ENCODE measurements around the gene WFDC1.

The WFDC1 gene

DNA sequence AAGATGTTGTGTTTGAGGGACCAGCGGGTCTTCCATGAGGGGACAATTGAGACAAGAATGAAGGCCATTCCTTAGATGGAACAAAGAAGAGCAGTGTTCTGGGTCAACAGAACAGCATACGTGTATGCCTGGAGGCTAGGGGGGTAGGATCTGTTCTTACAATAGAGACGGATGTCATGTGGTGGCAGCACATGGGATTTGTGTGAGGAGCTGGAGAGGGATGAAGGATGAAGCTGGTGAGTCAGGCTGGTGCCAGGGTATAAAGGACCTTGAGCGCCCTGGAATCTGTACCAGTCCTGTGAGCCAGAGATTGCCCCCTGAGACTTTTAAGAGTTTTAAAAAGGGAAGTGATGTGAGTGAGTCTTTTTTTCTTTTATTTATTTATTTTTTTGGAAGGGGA lies 22.8 kb upstream of the WFDC1 start:
- no peak for DNase-seq (ENCODE audit: insufficient read length, low spot score)
- no peak for FAIRE-seq

DNA sequence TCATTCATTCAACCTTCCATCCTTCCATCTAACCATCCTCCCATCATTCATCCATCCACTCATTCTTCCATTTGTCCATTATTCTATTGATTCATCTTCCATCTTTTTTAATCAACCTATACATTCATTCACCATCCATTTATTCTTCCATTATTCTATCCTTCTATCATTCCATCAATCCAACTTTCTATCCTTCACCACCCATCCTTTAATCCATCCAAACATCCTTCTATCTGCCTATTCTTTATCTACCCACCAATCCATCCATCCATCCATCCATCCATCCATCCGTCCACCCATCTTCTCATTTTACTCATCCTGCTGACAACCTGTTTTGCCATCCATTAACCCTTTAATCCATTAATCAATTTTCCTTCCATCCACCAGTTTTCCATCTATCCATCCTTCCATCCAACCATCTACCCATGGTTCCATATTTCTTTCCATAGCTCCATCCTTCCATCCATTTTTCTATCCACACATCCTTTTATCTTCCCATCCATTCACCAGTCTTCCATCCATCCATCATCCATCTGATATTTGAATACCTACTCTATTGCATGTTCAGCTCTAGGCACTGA lies 21.8 kb upstream of the WFDC1 start:
- no peak for DNase-seq (ENCODE audit: insufficient read length, low spot score)
- FAIRE-seq, result no peak

DNA sequence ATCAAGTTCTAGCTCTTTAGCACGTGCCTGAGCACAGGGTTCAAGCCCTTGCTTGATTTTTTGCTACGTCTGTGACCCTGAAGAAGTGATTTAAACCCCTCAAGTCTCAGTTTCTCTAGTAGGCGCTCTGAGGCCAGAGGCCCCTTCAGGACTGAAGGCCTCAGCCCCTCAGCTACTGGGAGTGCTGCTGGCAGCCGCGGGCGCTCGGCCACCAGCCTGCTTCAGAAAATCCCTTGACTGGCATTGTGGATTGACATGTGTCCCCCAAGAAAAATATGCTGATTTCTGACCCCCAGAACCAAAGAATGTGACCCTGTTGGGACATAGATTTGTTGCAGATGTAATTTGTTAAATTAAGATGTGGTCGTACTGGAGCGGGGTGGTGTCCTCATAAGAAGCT lies 20.2 kb upstream of the WFDC1 start:
- DNase-seq (ENCODE audit: insufficient read length, low spot score) (no peak), FAIRE-seq (no peak)

DNA sequence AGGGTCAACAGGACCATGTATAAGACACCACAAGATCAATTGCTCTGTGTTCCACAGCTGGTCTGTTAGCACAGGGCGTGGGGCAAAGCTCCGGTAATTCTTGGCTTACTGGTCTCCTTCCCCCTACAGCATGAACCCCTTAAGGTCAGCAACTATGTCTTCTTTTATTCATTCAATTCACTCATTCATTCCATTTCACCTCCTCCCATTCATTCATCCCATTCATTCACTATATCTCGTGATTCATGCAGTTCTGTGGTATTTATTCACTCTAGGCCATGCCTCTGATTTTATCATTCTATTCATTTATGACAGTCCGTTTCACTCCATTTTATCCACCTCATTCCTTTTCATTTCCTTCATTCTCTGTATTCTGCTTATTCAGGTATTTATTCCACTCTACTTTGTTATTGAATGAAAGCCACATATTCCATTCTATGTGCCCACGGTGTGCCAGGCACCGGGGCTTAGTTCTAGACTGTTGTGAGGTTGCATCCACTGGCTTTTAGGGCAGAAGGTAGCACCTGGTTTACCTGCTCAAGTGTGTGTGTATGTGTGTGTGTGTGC lies 19.0 kb upstream of the WFDC1 start:
- FAIRE-seq, result no peak

DNA sequence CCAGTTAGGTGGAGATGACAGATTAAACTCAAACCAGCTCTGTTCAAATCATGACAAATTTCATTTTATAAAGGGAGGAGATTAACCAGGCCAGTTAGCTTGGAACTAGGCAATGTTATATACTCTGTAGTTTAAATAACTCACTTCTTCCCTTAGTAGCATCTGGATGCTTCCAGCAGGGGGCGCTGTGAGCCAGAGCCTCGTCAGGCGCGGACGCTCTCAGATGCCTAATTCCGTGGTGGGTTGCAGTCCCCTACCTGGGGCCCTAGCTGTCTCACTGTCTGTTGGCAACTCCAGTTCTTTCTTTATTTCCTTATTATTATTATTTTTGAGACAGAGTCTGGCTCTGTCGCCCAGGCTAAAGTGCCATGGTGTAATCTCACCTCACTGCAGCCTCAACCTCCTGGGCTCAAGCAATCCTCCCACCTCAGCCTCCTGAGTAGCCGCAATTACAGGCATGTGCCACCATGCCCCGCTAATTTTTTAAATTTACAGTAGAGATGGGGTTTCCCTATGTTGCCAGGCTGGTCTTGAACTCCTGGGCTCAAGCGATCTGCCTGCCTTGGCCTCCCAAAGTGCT lies 17.3 kb upstream of the WFDC1 start:
- DNase-seq (ENCODE audit: insufficient read length, low spot score) (peak; percentile 42), FAIRE-seq (peak; percentile 83)

More for the DNA sequence above, 19.0 kb upstream of the WFDC1 start:
- no peak for DNase-seq (ENCODE audit: insufficient read length, low spot score)

DNA sequence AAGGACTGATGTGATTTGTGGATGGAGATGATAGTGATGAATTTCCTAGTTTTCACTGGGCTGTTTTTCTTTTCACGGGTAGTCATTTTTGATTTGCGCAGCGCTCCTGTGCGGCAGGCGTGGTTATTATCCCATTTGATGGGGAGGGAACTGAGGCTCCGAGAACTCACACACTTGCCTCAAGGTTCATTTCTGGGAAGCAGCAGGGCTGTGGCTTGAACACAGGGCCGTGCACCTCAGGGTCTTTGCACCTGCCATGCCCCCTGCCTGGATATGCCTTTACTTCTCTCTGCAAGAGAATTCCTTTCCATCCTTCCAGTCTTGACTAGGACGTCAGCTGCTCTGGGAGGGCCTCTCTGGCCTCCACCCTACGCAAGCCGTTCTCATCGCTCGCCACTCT lies 16.3 kb upstream of the WFDC1 start:
- FAIRE-seq (no peak), DNase-seq (ENCODE audit: insufficient read length, low spot score) (no peak)

DNA sequence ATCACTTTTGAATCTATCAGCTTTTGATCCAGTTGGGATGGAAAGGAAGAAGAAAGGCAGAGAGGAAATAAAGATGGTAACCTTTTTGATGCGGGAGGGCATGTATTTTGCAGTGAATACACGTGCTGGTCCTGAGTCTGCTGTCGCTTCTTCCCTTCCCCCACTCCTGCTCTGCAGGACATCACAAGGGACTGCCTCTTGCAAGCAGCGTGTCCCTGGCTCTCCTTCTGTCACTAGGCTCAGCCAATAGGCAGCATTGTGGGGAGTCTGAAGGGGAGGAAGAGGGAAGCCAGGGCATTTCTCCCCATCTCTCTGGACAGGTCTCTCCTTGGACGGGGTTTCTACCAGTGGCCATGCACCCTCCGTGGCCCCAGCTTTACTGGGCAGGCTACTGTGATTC lies 15.7 kb upstream of the WFDC1 start:
- no peak for FAIRE-seq
- DNase-seq (ENCODE audit: insufficient read length, low spot score), result no peak

DNA sequence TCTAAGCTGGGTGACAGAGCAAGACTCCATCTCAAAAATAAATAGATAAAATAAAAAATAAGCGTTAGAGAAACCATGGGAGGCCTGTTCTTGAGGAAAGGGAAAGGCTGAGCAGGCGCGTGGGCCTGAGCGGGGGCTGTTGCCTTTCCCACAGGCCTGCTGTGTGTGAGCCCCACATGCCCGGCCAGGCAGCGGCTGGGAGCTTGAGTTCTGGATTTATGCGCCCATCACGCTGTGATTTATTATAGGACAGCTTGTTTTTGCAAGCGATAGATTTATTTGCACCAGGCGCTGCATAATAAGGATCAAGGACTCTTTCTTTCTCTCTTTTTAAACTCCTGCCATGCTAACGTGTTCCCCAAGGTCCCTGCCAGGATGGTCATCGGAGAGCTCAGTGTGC lies 14.8 kb upstream of the WFDC1 start:
- DNase-seq (ENCODE audit: insufficient read length, low spot score) (no peak), FAIRE-seq (no peak)

DNA sequence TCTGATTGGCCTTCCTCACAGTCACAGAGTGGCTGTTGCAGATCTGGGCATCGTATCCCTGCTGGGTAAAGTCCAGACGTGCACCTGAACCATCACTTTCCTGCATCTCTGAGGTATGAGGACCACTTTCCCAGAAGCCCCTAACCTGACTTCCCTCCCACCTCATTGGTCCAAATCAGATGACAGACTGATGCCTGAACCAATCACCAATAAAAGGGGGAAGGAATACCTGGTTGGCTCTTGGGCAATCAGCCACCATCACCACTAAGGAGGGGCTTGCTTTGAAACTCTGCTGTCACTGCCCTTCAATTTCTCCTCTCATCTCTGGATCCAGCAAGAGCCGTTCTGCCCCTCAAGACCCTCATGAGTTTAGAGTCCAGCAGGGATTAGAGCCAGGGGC lies 13.6 kb upstream of the WFDC1 start:
- no peak for FAIRE-seq
- no peak for DNase-seq (ENCODE audit: insufficient read length, low spot score)

DNA sequence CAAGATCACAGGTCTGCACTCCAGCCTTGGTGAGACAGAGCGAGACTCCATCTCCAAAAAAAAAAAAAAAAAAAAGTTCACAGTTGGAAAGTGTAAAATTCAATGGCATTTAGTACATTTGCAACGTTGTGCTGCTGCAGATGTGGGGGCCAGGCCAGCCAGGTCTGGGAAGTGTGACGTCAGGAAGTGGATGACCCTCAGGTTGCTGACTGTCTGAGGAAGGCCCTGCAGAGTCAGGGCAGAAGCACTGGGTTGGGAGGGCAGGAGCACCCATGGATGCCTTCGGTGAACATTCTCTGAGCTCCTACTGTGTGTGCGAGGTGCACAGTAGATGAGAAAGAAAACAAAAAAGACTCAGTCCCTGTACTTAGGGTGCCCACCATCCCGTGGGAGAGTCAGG lies 12.1 kb upstream of the WFDC1 start:
- DNase-seq (ENCODE audit: insufficient read length, low spot score), result no peak
- FAIRE-seq, result no peak

DNA sequence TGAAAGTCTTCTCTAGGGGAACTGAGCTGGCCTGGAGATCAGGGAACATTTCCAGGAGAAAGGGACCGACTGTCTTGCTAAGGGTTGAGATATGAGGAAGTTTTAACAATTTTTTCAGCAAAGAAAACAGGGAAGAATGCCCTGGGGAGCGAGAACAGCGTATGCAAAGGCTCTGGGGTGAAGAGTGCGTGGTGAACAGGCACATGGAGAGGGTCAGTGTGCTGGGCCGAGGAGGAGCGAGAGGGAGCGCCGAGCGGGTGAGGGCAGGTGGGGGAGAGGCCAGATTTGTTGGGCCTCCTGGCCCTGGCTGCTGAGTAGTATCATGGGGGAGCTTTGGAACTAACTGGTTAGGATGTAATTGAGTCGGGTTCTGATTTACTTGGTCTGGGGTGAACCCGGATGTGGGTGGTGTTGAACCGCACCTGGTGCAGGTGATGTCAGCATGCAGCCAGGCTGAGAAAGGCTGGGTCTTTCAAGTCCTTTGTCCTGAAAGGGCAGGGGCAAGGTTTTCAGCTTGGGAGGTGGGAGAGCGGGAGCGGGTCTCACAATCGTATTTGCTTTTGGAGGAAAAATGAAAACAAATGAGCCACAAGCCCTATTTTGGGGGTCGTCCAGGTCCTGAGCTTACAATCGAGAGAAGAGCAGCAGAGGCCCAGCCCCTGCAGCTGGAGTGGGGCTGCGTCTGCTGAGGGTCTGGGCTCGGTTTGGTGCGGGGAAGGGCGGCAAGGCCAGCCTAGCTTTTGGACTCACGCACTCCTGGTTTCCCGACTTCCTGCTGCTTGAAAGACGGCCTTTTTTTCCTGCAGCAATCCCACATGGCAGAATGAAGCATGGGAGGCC lies 11.1 kb upstream of the WFDC1 start:
- no peak for DNase-seq (ENCODE audit: insufficient read length, low spot score)
- no peak for FAIRE-seq

DNA sequence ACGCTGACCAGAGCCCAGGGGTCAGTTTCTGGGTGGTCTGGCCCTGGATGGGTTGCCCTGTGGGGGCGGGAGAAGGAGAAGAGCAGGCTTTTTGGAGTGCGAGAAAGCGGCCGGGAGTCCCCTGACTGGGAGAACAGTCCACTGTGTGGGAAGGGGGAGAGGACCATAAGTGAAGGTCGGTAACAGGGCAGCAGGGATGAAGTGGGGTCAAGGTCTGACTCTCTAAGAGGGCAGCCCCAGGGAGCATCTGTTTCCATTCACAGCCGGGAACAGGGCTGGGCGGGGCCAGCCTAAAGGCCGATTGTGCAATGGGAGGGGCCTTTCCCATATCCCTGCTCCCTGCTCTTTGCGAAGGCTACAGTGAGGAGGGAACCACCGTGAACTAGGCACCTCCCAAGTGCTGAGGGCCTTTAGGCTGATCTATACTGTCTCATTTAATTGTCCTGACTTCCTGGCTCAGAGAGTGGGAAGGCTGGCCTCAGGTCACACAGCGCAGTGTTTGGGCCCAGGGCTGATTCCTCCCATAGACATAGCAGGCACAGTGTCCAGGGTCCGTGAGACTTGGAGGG lies 10.4 kb upstream of the WFDC1 start:
- no peak for FAIRE-seq
- no peak for DNase-seq (ENCODE audit: insufficient read length, low spot score)

DNA sequence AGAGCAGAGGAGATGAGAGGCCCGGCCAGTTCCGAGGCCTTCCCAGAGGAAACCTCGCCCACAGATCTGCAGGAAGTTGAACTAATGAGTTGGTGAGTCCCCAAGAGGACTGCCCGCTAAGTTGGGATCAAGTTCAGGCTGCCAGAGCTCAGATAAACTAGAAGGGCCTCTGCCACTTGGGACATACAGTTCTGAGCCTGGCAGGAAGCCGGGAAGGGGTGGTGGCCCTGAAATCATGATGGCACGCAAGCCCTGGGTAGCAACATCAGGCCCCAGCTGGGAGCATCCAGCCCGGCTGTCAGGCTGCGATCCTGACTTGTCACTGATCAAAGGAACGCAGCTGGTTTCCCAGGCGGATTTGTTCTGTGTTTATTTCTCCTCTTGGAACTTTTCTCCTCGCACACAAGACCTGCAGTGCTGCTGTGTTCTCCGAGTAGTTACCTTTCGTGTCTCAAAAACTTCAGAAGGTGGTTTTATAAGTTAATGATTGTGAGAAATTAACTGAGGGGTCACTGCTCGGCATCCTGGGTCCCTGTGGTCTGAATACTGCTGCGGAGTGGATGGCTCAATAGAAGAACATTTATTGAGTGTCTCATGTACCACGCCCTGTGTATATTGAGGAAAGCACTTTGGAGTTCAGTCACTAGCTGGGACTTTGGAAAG lies 8.0 kb upstream of the WFDC1 start:
- FAIRE-seq (no peak), DNase-seq (ENCODE audit: insufficient read length, low spot score) (no peak)

DNA sequence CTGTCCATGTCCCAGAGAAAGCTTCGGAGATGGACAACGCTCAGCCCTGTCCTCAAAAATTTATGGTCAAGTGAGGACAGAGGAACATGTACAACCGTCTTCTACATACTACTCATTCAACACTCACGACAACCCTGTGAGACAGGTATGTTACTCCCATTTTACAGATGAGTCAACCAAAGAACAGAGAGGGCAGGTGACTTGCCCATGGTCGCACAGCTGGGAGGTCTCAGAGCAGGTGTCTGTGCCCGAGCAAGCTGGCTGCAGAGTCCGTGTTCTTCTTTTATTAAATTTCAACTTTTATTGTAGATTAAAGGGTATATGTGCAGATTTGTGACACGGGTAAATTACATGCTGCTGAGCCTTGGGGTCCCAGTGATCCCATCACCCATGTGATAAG lies 5.8 kb upstream of the WFDC1 start:
- DNase-seq (ENCODE audit: insufficient read length, low spot score), result no peak

DNA sequence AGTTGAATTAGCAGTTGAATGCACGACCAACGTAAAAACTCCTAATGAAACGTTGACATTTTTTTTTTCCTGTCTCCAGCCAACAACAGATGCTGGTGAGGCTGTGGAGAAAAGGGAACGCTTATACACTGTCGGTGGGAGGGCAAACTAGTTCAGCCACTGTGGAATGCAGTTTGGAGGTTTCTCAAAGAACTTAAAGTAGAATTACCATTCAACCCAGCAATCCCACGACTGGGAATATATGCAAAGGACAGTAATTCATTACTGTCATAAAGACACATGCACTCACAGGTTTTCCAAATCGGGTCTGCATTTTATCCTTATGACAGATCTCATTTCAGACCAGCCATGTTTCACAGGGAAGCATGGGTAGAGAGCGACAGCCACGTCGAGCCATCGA lies 3.5 kb upstream of the WFDC1 start:
- FAIRE-seq (no peak), DNase-seq (ENCODE audit: insufficient read length, low spot score) (no peak)

More for the DNA sequence above, 5.8 kb upstream of the WFDC1 start:
- no peak for FAIRE-seq

DNA sequence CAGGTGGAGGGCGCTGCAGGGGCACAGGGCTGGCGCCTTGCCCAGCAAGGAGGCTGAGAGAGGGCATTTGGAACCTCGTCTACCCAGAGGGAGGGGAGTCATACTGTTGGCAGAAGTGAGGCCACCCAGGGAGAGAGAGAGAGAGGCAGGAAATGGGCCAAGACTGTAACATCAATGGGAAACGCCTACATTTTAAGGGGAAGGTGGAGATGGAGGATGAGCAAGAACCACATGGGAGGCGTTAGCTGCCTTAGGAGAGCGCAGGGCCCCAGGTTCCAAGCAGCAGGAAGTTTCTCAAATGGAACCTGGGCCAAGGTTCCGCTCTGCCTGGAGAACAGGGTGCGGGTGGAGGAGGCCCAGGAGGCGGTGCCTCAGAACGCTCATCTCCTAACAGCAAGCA lies 2.7 kb upstream of the WFDC1 start:
- FAIRE-seq (no peak), DNase-seq (ENCODE audit: insufficient read length, low spot score) (no peak)

DNA sequence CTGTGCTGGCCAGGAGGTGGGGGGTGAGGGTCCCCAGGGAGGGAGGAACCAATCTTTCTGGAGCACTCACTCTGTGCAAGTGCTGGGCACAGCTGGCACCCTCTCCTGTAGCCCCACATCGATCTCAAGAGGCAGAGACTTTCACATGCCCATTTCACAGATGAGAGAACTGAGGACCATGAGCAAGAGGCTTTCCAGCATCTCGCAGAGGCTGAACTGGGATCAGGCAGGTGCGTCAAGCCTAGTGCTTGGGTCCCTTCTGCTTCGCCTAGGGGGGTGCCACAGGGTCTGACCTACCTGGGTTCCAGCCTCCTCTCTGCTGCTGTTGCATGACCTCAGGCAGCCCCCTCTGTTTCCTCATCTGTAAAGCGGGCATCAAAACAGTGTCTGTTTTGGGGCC lies 1.3 kb upstream of the WFDC1 start:
- no peak for DNase-seq (ENCODE audit: insufficient read length, low spot score)
- no peak for FAIRE-seq

DNA sequence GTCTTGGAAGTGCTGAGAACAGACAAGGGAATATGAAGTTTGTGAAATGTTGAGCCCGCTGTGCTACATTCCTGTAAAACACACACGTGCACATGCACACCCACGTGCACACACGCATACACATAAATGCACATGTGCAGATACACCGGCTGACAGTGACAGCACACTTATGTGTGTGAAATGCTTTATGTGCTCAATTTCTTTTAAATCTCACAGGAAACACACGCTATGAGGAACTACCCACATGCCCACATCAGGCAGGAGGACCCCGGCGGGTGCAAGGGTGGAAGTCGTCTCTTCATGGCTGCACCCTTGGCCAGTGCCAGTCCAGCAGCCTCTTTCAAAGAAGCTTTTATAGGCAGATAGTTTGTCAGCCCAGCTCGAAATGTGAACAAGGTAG lies 561 bp upstream of the WFDC1 start:
- FAIRE-seq, result no peak
- no peak for DNase-seq (ENCODE audit: insufficient read length, low spot score)

DNA sequence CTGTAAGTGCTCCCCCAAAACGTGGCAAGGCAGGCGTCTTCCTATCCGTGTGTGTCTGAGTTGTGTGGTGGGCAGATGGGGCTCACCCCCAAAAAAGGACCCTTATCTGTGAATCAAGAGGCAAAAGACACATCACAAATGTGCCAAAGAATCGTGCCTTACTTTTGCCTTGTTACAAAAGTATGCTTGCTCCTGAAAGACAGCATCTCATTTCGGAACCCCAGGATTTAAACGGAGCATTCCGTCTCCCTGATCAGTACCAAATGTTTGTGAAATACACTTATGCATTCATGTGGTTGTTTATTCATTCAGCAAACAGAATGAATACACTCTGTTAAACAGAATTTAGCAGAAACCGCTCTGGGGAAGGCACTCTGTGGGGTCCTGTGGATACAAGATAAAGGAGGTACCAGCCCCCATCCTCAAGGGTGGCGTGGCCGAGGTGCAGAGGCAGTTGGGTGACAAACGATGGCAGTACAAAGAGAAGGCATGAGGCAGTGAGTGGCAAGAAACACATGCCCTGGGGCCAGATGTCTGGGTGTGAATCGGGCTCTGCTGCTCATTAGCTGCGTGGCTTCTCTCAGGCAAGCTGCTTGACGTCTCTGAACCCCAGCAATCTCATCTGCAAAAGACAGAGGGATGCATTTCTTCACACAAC lies 654 bp downstream of the WFDC1 start:
- DNase-seq (ENCODE audit: insufficient read length, low spot score), result no peak
- no peak for FAIRE-seq

DNA sequence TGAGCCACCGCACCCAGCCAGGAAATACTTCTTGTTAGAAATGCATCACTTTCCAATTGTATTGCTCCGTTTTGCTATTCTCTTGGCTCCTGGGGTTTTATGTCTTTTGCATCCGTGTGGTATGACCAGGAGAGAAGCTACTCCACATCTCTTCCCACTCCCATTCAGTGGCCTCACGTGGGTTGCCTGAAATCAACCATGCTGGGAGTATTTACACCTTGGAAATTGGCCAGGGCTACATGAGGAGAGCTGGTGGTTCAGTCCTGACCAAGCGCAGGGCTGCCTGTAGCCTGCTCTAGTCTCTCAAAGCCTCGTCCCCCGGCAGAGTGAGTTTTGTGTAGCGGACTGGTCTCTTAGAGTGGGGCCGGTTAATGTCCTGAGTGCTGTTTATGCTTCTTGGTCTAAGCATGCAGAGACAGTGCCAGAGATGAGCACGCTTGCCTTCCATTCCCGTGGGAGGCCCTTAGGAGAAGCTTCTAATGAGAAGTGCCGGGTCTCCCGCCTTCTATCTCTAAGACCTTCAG lies 3.8 kb downstream of the WFDC1 start:
- FAIRE-seq (no peak), DNase-seq (ENCODE audit: insufficient read length, low spot score) (no peak)
